GM19099 (cell line): ENCODE data around the gene MECP2.
A peak's percentile ranks its signal among the peaks of the same experiment; 100 is the strongest.

ENCODE experiments used
- POLR2A ChIP-seq: IDR thresholded peaks from 3 replicates; pipeline ENCODE4 v1.6.1; 2011; ENCODE audit warnings: low read depth; ENCODE audit not compliant: insufficient read length; ENCODE audit errors: extremely low read depth

The MECP2 gene

GRCh38 chrX:154013614-154014360, 83.7 kb downstream of the MECP2 start:
- TF ChIP-seq POLR2A, result no peak

DNA sequence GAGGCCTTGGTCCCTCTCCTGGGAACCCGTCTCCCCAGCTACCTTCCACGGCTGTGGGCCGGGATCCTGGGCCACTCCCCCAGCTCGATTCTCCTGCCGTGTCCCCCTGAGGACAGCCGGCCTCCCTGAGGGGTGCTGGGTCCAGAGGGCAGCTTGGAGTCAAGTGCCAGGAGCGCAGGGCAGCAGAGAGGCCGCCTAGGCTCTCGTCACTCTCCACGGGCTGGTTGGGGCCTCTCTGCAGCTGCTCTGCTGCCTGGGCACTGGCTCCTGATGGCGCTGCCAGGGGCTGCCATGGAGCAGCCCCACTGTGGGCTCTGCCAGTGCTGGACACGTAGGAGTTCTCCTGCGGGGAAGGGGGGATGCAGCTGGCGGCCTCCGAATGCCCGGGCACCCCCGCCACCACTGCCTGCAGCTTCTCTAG, 84.5 kb downstream of the MECP2 start:
- TF ChIP-seq POLR2A, result no peak

DNA sequence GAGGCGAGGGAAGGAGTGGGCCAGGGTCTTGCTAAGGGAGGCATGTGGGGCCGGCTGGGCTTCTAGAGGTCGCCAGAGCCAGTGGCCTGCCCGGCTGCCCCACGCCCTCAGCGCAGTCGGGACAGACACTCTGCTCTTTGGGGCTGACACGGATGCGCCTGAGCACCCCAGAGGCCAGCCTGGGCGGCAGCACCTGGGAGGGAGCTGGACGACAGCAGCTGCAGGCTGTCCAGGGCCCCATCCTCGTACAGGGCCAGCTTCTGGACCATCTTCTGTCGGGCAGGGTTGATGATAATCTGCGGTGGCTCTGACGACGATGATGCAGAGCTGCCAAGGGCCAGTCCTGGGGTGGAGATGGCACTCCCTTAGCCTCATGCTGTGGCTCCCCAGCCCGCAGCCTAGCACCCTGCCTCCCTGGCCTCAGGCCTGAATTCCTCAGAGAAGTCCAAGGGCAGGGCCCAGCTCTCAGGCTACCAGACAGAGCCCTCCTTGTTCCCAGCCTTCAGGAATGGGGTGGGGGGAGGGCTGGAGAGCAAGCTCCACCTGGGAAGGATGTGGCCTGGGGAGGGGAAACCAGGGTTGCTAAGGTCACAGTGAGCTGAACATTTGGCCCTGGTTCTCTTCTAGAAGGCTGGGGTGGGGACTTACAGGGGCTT, 85.1 kb downstream of the MECP2 start:
- no peak for TF ChIP-seq POLR2A

- TF ChIP-seq POLR2A, result no peak
Observed at GRCh38 chrX:154011376-154012335, 85.9 kb downstream of the MECP2 start.

- no peak for TF ChIP-seq POLR2A
Observed at GRCh38 chrX:154010330-154011087, 87.0 kb downstream of the MECP2 start.

GRCh38 chrX:154008521-154008920, 89.0 kb downstream of the MECP2 start:
- TF ChIP-seq POLR2A, result no peak

DNA sequence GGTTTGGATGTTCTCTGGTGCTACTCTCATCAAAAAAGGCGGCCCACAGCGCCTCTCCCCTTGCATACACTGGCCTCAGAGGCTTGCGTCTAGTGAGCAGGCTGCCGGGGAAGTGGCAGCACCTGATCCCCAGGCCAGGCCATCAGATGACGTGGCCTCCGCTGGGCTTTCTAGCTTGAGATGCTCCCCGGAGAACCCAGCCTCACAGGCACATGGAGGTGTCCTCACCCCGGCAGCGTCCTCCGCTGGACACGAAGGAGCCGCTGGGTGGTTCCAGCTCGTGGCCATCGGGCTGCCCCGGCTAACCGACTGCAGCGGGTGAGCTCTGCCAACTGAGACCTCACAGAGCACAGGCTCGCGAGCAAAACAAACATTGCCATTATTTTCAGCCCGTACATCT, 90.6 kb downstream of the MECP2 start:
- no peak for TF ChIP-seq POLR2A

- no peak for TF ChIP-seq POLR2A
Observed at GRCh38 chrX:154004315-154004714, 93.2 kb downstream of the MECP2 start.

DNA sequence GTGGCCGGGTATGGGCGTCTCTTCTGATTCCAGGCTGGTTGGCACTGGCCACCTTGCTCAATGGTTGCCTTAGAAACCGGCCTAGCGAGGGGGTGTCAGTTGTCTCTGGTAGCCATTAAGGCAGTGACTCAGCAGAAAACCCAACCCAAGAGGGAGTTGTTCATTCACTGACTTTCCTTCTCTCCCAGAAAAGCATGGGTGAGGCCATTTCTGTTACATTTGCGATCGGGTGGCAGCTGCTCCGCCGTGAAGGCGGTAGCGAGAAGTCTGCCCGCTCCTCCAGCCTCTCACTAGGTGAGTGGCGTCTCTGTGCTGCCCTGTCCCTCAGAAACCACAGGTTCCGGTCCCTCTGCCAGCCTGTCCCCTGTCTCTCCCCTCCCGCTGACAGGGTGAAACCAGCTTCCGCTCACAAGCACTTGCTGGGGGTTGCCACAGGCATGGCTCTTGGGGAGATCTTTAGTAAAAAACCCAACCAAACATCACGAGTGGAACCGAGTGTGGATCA, 95.2 kb downstream of the MECP2 start:
- peak; percentile 60 for TF ChIP-seq POLR2A

GRCh38 chrX:154000051-154000450, 97.5 kb downstream of the MECP2 start:
- no peak for TF ChIP-seq POLR2A

GRCh38 chrX:153999359-154000037, 98.0 kb downstream of the MECP2 start:
- no peak for TF ChIP-seq POLR2A

GRCh38 chrX:153995504-153995903, 102.0 kb downstream of the MECP2 start:
- no peak for TF ChIP-seq POLR2A

DNA sequence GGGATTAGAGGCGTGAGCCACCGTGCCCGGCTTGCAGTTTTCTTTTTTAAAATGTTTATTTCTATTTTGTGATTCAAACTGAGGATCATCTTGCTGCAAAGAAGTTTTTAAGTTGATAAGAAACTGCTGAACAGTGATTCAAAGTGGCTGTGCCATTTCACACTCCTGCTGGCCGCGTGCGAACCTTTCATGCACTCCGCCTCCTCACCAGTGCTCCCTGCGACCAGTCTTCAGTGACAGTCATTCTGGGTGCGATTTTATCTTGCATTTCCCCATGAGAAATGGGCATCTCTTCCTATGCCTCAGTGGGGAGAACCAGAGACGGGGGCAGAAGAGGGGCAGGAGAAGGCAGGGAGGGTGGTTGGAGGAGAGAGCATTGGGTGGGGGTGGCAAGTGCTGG, 103.5 kb downstream of the MECP2 start:
- no peak for TF ChIP-seq POLR2A

- TF ChIP-seq POLR2A, result no peak
Observed at GRCh38 chrX:153993079-153993478, 104.4 kb downstream of the MECP2 start.

- no peak for TF ChIP-seq POLR2A
Observed at GRCh38 chrX:153992180-153992579, 105.3 kb downstream of the MECP2 start.
